C4-2B (cell line): ENCODE results near the gene BAMBI.

Experiments
- ZFX ChIP-seq: fragments of 450-650 bp; IDR thresholded peaks from 2 replicates; pipeline ENCODE4 v1.6.1; 2017
- TF ChIP-seq, protein P1 (sequence below): fragments of 450-650 bp; conservative IDR thresholded peaks from 2 replicates; pipeline ENCODE4 v1.5.1; 2017; ENCODE audit warnings: mild to moderate bottlenecking

DNA sequence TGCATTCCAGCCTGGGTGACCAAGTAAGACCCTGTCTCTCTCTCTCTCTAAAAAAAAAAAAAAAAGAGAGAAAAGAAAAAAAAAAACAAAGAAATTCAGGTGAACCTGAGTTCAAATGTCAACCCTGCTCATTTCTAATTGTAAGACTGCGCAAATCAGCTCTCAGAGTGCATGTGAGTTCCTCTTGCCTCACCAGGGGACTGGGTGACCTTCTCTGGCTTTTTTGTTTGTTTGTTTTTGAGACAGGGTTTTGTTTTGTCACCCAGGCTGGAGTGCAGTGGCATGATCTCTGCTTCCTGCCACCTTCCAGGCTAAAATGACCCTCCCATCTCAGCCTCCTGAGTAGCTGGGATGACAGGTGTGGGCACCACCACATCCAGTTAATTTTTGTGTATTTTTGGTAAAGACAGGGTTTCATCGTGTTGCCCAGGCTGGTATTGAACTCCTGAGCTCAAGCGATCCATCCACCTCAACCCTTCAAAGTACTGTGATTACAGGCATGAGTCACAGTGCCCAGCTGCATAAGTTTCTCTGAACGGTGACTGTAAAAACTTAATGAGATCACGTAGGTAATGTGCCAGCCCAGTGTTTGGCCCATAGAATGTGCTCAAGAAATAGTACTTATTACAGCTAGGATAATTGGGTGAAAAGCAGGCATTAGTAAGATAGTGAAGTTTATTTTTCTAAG, 45.3 kb upstream of the BAMBI start:
- TF ChIP-seq, protein P1, sequence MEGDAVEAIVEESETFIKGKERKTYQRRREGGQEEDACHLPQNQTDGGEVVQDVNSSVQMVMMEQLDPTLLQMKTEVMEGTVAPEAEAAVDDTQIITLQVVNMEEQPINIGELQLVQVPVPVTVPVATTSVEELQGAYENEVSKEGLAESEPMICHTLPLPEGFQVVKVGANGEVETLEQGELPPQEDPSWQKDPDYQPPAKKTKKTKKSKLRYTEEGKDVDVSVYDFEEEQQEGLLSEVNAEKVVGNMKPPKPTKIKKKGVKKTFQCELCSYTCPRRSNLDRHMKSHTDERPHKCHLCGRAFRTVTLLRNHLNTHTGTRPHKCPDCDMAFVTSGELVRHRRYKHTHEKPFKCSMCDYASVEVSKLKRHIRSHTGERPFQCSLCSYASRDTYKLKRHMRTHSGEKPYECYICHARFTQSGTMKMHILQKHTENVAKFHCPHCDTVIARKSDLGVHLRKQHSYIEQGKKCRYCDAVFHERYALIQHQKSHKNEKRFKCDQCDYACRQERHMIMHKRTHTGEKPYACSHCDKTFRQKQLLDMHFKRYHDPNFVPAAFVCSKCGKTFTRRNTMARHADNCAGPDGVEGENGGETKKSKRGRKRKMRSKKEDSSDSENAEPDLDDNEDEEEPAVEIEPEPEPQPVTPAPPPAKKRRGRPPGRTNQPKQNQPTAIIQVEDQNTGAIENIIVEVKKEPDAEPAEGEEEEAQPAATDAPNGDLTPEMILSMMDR = no peak
- no peak for TF ChIP-seq ZFX
